ENCODE results near the gene NRAP. TPM values are rescaled to one million over a fixed set of nuclear protein-coding genes. Genes with fewer than 3 reads are reported as not detected.

NRAP gene
- total and polyA plus RNA-seq, 7 experiments from 2014 or later, result not detected

DNA sequence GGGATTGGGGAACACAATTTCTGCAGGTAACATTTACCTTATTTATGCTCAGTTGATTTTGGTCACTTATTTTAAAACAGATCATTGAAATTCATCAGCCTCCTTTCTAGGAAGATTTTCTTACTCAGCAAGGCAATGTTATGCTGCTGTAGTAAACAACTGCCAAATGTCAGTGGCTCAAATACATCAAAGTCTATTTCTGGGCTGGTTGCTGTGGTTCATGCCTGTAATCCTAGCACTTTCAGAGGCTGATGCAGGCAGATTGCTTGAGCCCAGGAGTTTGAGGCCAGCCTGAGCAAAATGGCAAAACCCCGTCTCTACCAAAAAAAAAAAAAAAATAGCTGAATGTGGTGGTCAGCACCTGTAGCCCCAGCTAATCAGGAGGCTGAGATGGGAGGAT, 85.1 kb downstream of the NRAP start:
- ATAC-seq (no peak), DNase-seq (no peak)
- Histone ChIP-seq H3K4me1 (ENCODE audit: control insufficient read depth in 2 of 2, insufficient read depth in 2 of 2, low read length in 2 of 2) (no peaks in the 10 kb centered on the region), H3K27ac (ENCODE audit: low read depth, low read length) (no peak overlapping the region), H3K9me3 (ENCODE audit: control insufficient read depth in 2 of 3, low read length in 3 of 3) (no peaks in the 10 kb centered on the region), H3K27me3 (ENCODE audit: control insufficient read depth in 2 of 2, insufficient read depth in 2 of 2, low read length in 2 of 2) (no peaks in the 10 kb centered on the region), H3K36me3 (ENCODE audit: control insufficient read depth in 2 of 3, insufficient read depth in 3 of 3, low read length in 3 of 3) (no peaks in the 10 kb centered on the region), H3K4me3 (ENCODE audit: low read length) (no peak overlapping the region)
- Mint-ChIP-seq H3K9me3 (peaks cover 0 to 2% (median 0%) of the 10 kb centered on the region in 11 donors), H3K4me1 (no peaks in the 10 kb centered on the region), H3K27ac (no peak overlapping the region), H3K27me3 (peaks cover 2 to 28% (median 18%) of the 10 kb centered on the region in 5 donors), H3K4me3 (no peak overlapping the region), H3K36me3 (no peaks in the 10 kb centered on the region)
- ChIA-PET CTCF (no interaction called here), POLR2A (no interaction called here)
- intact Hi-C loops (cut with micrococcal nuclease), result no loop called here

DNA sequence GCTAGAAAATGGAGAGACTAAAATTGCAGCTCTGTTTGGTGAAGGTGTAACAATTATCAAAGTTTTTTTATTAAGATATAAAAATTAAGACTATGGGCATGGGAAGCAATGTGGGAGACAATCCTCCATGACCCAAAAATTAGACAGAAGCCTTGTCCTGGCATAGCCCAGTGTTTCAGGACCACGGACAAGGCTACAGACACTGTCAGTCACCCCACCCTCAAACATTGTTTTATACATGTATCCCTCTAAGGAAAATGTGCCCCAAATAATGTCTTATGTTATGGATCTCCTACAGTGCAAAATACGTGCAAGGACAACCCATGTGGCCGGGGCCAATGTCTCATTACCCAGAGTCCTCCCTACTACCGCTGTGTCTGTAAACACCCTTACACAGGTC, 87.0 kb downstream of the NRAP start:
- POLR2A ChIA-PET, result no interaction called here
- Mint-ChIP-seq H3K36me3 (no peaks in the 10 kb centered on the region), H3K27me3 (peaks cover 2 to 17% (median 17%) of the 10 kb centered on the region in 5 donors), H3K4me3 (no peak overlapping the region), H3K27ac (no peak overlapping the region), H3K4me1 (no peaks in the 10 kb centered on the region), H3K9me3 (peaks cover 0 to 2% (median 0%) of the 10 kb centered on the region in 11 donors)
- H3K27ac ChIP-seq (ENCODE audit: low read depth, low read length), result no peak overlapping the region
- no peaks in the 10 kb centered on the region for H3K36me3 ChIP-seq (ENCODE audit: control insufficient read depth in 2 of 3, insufficient read depth in 3 of 3, low read length in 3 of 3)
- intact Hi-C loops (cut with micrococcal nuclease), result no loop called here
- CTCF ChIA-PET, result no interaction called here
- ATAC-seq (no peak), DNase-seq (no peak)
- no peak overlapping the region for H3K4me3 ChIP-seq (ENCODE audit: low read length)
- H3K27me3 ChIP-seq (ENCODE audit: control insufficient read depth in 2 of 2, insufficient read depth in 2 of 2, low read length in 2 of 2), result no peaks in the 10 kb centered on the region
- no peaks in the 10 kb centered on the region for H3K4me1 ChIP-seq (ENCODE audit: control insufficient read depth in 2 of 2, insufficient read depth in 2 of 2, low read length in 2 of 2)
- H3K9me3 ChIP-seq (ENCODE audit: control insufficient read depth in 2 of 3, low read length in 3 of 3), result no peaks in the 10 kb centered on the region

DNA sequence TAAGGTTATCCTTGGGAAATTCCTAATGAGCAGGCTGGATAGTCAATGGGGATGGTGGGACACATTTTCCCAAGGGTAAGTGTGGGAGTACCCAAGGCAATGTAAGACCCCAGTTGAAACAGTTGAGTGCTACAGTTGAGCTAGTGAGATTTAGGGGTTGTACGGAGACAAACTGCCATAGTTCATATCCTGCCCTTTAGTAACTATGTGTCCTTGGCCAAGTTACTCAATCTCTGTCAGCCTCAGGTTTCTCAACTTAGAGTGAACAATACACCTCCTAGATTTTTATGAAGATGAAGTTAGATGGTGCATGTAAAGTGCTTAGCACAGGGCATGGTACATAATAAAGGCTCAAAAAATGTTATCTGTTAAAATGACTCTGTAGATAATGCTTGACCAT, 90.5 kb downstream of the NRAP start:
- no peak for DNase-seq
- H3K27me3 ChIP-seq (ENCODE audit: control insufficient read depth in 2 of 2, insufficient read depth in 2 of 2, low read length in 2 of 2), result no peaks in the 10 kb centered on the region
- CTCF ChIA-PET, result interaction anchor here (1.1 kb wide), 1 partner anchor 11 kb away, joined by 4 read pairs; no protein-coding TSS in a partner anchor

DNA sequence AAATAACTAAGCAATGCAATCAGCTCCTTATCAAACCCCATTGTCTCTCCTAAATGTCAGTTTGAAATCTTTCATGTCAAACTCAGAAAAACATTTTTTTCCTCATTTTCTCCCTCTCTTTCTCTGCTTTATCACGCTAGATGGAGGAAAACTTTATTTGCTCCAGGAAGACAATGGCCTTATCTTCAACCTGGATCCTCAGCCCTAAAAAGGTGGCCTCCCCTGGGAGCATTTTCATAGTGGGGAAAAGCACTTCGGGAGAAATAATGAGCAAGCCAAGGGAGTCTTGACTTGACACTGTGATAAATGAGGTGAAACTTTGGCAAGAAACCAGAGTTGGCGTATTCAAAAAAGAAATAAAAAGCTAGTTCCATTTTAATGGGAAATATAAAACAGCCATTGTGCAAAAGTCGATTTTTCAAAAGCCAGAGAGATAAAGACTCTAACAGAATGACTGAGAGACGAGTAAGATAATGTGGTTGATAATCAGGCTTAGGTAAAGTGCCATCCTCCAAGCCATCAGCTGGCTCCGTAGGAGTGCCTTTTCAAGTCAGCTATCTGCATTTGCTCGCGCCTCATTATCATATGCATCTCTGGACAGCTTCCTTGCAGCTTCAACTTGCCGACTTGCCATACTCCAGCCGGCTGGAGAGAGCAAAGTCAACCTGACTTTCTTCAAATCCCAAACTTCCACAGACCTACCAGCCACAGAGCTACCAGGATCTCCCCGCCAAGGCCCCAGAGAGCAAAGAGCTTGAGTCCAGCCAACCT, 91.1 kb downstream of the NRAP start:
- no peaks in the 10 kb centered on the region for H3K9me3 ChIP-seq (ENCODE audit: control insufficient read depth in 2 of 3, low read length in 3 of 3)
- no peak overlapping the region for H3K27ac Mint-ChIP-seq
- no peaks in the 10 kb centered on the region for H3K36me3 Mint-ChIP-seq
- ChIA-PET POLR2A (no interaction called here), CTCF (interaction anchor here (1.2 kb wide), 1 partner anchor 9 kb away, joined by 3 read pairs; no protein-coding TSS in a partner anchor)
- H3K9me3 Mint-ChIP-seq, result no peaks in the 10 kb centered on the region
- no peak for ATAC-seq
- no peaks in the 10 kb centered on the region for H3K4me1 Mint-ChIP-seq
- no peaks in the 10 kb centered on the region for H3K36me3 ChIP-seq (ENCODE audit: control insufficient read depth in 2 of 3, insufficient read depth in 3 of 3, low read length in 3 of 3)
- H3K27ac ChIP-seq (ENCODE audit: low read depth, low read length), result no peak overlapping the region
- no peak overlapping the region for H3K4me3 Mint-ChIP-seq
- H3K27me3 Mint-ChIP-seq, result peaks cover 0 to 13% (median 6%) of the 10 kb centered on the region in 5 donors
- no peaks in the 10 kb centered on the region for H3K4me1 ChIP-seq (ENCODE audit: control insufficient read depth in 2 of 2, insufficient read depth in 2 of 2, low read length in 2 of 2)
- no peak overlapping the region for H3K4me3 ChIP-seq (ENCODE audit: low read length)
- intact Hi-C loops (cut with micrococcal nuclease), result no loop called here
- DNase-seq, result no peak
- no peaks in the 10 kb centered on the region for H3K27me3 ChIP-seq (ENCODE audit: control insufficient read depth in 2 of 2, insufficient read depth in 2 of 2, low read length in 2 of 2)

More for the DNA sequence above, 90.5 kb downstream of the NRAP start:
- Histone ChIP-seq H3K9me3 (ENCODE audit: control insufficient read depth in 2 of 3, low read length in 3 of 3) (no peaks in the 10 kb centered on the region), H3K4me1 (ENCODE audit: control insufficient read depth in 2 of 2, insufficient read depth in 2 of 2, low read length in 2 of 2) (no peaks in the 10 kb centered on the region), H3K4me3 (ENCODE audit: low read length) (no peak overlapping the region), H3K27ac (ENCODE audit: low read depth, low read length) (no peak overlapping the region), H3K36me3 (ENCODE audit: control insufficient read depth in 2 of 3, insufficient read depth in 3 of 3, low read length in 3 of 3) (no peaks in the 10 kb centered on the region)
- POLR2A ChIA-PET, result no interaction called here
- no peak for ATAC-seq
- Mint-ChIP-seq H3K4me3 (no peak overlapping the region), H3K27ac (no peak overlapping the region), H3K36me3 (no peaks in the 10 kb centered on the region), H3K27me3 (peaks cover 0 to 12% (median 6%) of the 10 kb centered on the region in 5 donors), H3K4me1 (no peaks in the 10 kb centered on the region), H3K9me3 (no peaks in the 10 kb centered on the region)
- intact Hi-C loops (cut with micrococcal nuclease), result no loop called here

DNA sequence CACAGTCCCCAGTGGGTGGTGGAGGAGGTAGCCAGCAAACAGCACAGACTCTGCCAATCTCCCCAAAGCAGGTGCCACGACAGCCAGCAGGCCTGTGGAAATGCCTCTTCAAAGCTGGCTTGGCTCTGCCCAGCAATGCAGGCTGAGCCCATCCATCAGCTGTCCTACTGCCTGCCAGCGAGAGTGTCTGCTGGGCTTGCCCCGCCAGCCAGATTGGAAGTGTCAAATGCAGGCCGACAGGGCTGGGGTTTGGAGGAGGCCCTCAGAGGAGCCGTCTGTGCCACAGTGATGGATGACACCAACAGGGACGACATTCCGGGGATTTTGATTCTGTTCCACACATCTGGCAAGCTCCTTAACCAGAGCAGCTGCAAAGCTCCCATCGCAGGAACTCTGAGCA, 94.3 kb downstream of the NRAP start:
- ATAC-seq, result no peak

DNA sequence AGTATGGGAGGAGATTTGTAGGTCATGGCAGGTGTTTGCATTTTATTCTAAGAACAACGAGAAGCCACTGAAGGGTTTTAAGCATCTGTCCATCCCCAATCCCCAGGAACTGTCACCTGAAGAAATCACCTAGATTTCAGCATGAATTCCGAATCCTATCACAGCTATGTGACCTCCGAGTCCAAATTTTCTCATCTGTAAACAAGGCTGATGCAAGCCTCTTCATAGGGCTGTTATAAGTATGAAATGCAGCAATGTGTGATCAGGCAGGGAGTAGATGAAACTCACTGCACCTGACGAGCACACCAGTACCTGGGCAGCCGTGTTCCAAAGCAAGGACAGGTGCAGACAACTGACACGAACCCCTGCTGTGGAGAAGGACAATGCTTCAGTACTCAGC, 97.0 kb downstream of the NRAP start:
- CTCF ChIA-PET, result no interaction called here
- Histone ChIP-seq H3K27me3 (ENCODE audit: control insufficient read depth in 2 of 2, insufficient read depth in 2 of 2, low read length in 2 of 2) (no peaks in the 10 kb centered on the region), H3K4me1 (ENCODE audit: control insufficient read depth in 2 of 2, insufficient read depth in 2 of 2, low read length in 2 of 2) (peaks cover 0 to 7% of the 10 kb centered on the region in 2 donors), H3K36me3 (ENCODE audit: control insufficient read depth in 2 of 3, insufficient read depth in 3 of 3, low read length in 3 of 3) (no peaks in the 10 kb centered on the region), H3K27ac (ENCODE audit: low read depth, low read length) (no peak overlapping the region), H3K9me3 (ENCODE audit: control insufficient read depth in 2 of 3, low read length in 3 of 3) (no peaks in the 10 kb centered on the region), H3K4me3 (ENCODE audit: low read length) (no peak overlapping the region)
- intact Hi-C loops (cut with micrococcal nuclease), result loop anchor here in 1 of 2 donors (10.0 kb wide), 1 partner anchor 1092 kb away; no protein-coding TSS in a partner anchor
- POLR2A ChIA-PET, result no interaction called here
- Mint-ChIP-seq H3K27me3 (peaks cover 0 to 10% (median 0%) of the 10 kb centered on the region in 5 donors), H3K9me3 (peaks cover 0 to 2% (median 0%) of the 10 kb centered on the region in 11 donors), H3K4me1 (peaks cover 0 to 8% (median 5%) of the 10 kb centered on the region in 7 donors), H3K27ac (peak overlapping the region in 1 of 9 donors; percentile 29), H3K36me3 (no peaks in the 10 kb centered on the region), H3K4me3 (no peak overlapping the region)
- ATAC-seq (no peak), DNase-seq (no peak)

More for the DNA sequence above, 94.3 kb downstream of the NRAP start:
- no peak overlapping the region for H3K4me3 Mint-ChIP-seq
- Histone ChIP-seq H3K27ac (ENCODE audit: low read depth, low read length) (no peak overlapping the region), H3K36me3 (ENCODE audit: control insufficient read depth in 2 of 3, insufficient read depth in 3 of 3, low read length in 3 of 3) (no peaks in the 10 kb centered on the region), H3K4me1 (ENCODE audit: control insufficient read depth in 2 of 2, insufficient read depth in 2 of 2, low read length in 2 of 2) (no peaks in the 10 kb centered on the region), H3K27me3 (ENCODE audit: control insufficient read depth in 2 of 2, insufficient read depth in 2 of 2, low read length in 2 of 2) (no peaks in the 10 kb centered on the region), H3K4me3 (ENCODE audit: low read length) (no peak overlapping the region), H3K9me3 (ENCODE audit: control insufficient read depth in 2 of 3, low read length in 3 of 3) (no peaks in the 10 kb centered on the region)
- CTCF ChIA-PET, result interaction anchor here (0.9 kb wide), 1 partner anchor 14 kb away, joined by 3 read pairs; no protein-coding TSS in a partner anchor
- no peaks in the 10 kb centered on the region for H3K36me3 Mint-ChIP-seq
- POLR2A ChIA-PET, result no interaction called here
- peaks cover 0 to 10% (median under 1%) of the 10 kb centered on the region in 5 donors for H3K27me3 Mint-ChIP-seq
- H3K4me1 Mint-ChIP-seq, result no peaks in the 10 kb centered on the region
- DNase-seq, result no peak
- no peak overlapping the region for H3K27ac Mint-ChIP-seq
- peaks cover 0 to 2% (median 0%) of the 10 kb centered on the region in 11 donors for H3K9me3 Mint-ChIP-seq
- intact Hi-C loops (cut with micrococcal nuclease), result loop anchor here in 1 of 2 donors (10.0 kb wide), 1 partner anchor 1095 kb away; no protein-coding TSS in a partner anchor

Data from naive thymus-derived CD4-positive, alpha-beta T cell (primary cell).